ENCODE measurements around the gene PSMG2. TPM values are rescaled to one million over a fixed set of nuclear protein-coding genes. Genes with fewer than 3 reads are reported as not detected.

PSMG2 gene, protein sequence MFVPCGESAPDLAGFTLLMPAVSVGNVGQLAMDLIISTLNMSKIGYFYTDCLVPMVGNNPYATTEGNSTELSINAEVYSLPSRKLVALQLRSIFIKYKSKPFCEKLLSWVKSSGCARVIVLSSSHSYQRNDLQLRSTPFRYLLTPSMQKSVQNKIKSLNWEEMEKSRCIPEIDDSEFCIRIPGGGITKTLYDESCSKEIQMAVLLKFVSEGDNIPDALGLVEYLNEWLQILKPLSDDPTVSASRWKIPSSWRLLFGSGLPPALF
- total RNA-seq (2022; extraction: Qiagen RNA extraction; ENCODE audit: low read depth) = 63.1 to 73.3 TPM (median 69.8 TPM) in 5 replicates

DNA sequence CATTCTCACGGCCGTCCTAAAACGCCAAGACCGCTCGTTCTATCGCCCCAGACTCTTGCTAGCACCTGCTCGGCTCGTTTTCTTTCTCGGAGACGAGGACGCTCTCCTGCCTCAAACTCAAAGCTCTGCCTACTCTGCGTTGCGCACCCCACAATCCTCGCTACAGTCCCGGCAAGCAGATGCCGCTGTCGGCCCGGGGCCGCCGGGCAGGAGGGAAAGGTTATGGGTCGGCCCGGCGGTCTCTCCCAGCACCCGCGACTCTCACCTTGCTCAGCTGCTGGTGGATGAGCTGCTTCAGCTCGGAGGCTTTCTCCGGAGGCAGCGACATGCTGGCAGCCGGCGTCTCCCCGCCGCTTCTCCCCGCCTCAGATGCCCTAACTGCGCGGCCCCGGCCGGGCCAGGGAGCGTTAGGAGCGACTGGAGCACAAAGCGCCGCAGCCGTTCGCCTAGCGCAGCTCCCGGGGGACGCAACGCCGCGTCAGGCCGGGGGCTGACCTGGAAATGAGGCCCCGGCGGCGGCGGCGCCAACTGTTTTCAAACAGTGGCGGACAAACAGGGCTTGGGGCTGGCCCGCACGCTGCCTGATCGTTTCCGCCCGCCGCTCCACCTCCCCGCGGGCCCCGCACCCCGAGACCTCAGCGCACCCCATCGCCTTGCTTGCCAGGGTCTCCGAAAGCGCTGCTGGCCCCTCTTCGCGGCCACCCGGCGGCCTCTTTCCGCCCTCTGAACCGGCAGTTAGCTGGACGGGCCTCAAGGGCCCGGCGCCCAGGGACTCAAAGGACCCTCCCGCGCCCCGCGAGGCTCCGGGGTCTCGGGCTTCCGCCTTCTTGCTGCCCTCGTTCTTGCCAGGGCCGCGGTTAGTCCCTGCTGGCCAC lies at the start of gene PSMG2, which contains the start of gene CEP76:
Gene PSMG2 (plus strand): TSS at position 822 of the 875 bp plus-strand sequence. CDS start 66 bp downstream, outside the sequence.
Gene CEP76 (minus strand): TSS at position 503 of the 875 bp plus-strand sequence. CDS start 175 bp downstream, at position 328.

DNA sequence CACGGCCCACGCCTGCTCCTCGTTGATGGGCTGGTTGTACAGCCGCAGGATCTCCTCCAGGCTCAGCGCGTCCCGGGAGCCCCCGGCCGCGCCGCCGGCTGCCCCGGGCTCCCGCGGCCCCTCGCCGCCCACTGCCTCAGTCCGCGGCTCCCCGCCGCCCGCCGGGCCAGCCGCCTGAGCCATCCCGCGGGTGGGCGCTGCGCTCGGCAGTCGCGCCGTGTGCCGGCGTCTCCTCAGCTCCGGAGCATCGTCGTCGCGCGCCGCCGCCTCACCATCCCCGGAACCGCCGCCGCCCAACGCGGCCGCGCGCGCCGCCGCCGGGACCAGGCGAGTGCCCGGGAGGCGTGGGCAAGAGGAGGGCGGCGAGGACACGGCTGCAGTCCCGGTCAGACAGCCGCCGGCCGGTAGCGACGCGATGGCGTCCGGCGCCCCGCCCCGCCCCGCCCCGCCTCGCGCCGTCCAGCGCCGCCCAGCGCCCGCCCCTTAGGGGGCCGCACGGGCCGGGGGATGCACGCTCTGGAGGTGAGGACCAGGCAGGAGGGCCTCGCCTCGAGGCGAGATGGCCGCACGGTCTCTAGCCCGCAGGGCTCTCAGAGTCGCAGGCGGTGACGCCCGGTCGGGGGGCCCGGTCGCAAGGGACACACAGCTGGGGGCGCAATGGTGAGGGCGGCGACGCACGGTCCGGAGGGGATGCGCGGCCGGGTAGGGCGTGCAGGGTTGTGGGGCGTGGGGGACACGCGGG lies 45.0 kb upstream of the PSMG2 start, which contains the start of gene SPIRE1:
Gene SPIRE1 (minus strand): TSS at position 424 of the 742 bp plus-strand sequence. CDS start 241 bp downstream, at position 183.

Other genes with a start within 250 kb of the PSMG2 start
- gene SPIRE1, start 44.9 kb upstream of the PSMG2 start, total RNA-seq (2022; extraction: Qiagen RNA extraction; ENCODE audit: low read depth) = 15.5 to 19.0 TPM (median 18.3 TPM) in 5 replicates
- gene CEP76, start 319 bp upstream of the PSMG2 start, total RNA-seq (2022; extraction: Qiagen RNA extraction; ENCODE audit: low read depth) = 5.6 to 7.0 TPM (median 6.3 TPM) in 5 replicates
- 18.2 to 22.2 TPM (median 20.5 TPM) in 5 replicates for gene PTPN2, start 181.2 kb downstream of the PSMG2 start, total RNA-seq (2022; extraction: Qiagen RNA extraction; ENCODE audit: low read depth)
- gene SEH1L, start 245.0 kb downstream of the PSMG2 start, total RNA-seq (2022; extraction: Qiagen RNA extraction; ENCODE audit: low read depth) = 25.0 to 28.0 TPM (median 27.4 TPM) in 5 replicates

All from A549 treated with GW870086 at 1 μM for 4 hours (cell line).